ENCODE measurements around the gene SLC3A2. TPM values are rescaled to one million over a fixed set of nuclear protein-coding genes. Genes with fewer than 3 reads are reported as not detected.

SLC3A2 gene
- total and polyA plus RNA-seq, 2 of the 13 experiments (the other 11 are each of a cell fraction or from before 2014, with no cell fraction given) = 213 to 226 TPM

DNA sequence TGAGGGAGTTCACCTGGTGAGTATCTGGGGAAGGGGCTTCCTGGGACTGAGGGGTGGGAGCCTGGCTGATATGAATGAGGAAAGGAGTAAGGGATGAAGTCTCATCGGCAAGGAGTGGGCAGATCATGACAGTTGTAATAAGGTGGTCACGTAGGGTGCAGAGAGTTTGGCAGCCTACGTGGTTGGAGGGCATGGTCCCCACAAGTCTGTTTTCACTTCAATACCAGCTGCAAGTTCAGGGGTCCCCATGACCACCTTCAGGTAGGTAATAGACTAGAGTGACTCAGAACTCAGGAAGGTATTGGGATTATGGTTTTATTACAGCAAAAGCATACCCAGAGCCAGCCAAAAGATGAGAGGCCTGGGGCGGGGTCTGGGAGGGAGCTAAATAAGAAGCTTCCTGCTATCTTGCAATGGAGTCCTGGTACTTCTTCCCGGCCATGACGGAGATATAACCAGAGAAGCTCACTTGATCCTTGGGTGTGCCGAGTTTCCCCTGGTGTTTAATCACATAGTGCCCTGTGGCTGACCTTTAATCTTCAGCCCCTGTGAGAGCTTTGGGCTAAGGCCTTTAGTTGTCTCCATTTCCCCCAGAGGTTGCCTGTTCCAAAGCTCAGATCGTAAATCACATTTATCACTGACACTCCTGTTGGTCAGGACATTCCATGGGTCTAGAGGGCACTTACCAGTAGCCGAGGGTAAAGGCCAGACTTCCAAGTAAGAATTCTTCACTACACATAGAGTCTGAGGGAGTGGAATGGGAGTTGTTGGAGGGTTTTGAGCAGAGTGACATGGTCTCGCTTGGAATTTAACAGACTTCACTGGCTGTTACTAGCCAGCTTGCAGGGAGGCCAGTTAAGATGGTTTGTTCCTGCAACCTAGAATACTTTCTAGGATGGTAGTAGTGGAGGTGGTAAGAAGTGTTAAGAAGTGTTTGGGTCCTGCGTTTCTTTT, 9.1 kb downstream of the SLC3A2 start:
- Histone ChIP-seq H4K20me1 (ENCODE audit: insufficient read depth, low read length) (peaks cover 26% of the 10 kb centered on the region; the same call in 1 of the 2 replicates), H3K27me3 (ENCODE audit: control insufficient read depth in 1 of 2, insufficient read depth in 2 of 2, low read length in 2 of 2) (no peaks in the 10 kb centered on the region), H3K36me3 (replicated peaks in 1 of 2; ENCODE audit: control insufficient read depth in 1 of 2, insufficient read depth in 2 of 2, low read length in 2 of 2) (peaks cover 19 to 46% of the 10 kb centered on the region in 2 experiments), H3K79me2 (ENCODE audit: insufficient read depth, low read length) (peaks cover 9% of the 10 kb centered on the region), H3K9me3 (ENCODE audit: low read length) (no peaks in the 10 kb centered on the region), H3K4me2 (ENCODE audit: low read depth, low read length) (peak overlapping the region; percentile 40), H3K27ac (ENCODE audit: extremely low read length, insufficient read depth, low read length) (peak overlapping the region; percentile 66), H3K9ac (ENCODE audit: insufficient read depth, low read depth, low read length) (no peak overlapping the region; the same call in none of the 2 replicates), H3K4me1 (ENCODE audit: insufficient read depth, low read length) (peaks cover 81% of the 10 kb centered on the region), H2AFZ (ENCODE audit: low read length) (no peak overlapping the region), H3K4me3 (replicated peaks in 1 of 3; ENCODE audit: insufficient read depth in 1 of 3, low read depth in 2 of 3, low read length in 3 of 3) (no peak overlapping the region)
- peak; percentile 79 for FAIRE-seq
- intact Hi-C loops (cut with micrococcal nuclease; ENCODE audit: unreplicated experiment) (no loop called here), in situ Hi-C loops (cut with HindIII; ENCODE audit: extremely low pct_ligation_motif_present, low pct_unique_long_range_greater_than_20kb) (no loop called here)
- no TSS peak for BruUV-seq (replicated peaks)
- ATAC-seq = peak; percentile 59
- WGBS (ENCODE audit: low lambda C conversion rate) = 39% methylated on average over 10 of the region's 11 CpGs
- ChIA-PET POLR2A (interaction anchor here (0.9 to 2.3 kb wide), 11 partner anchors 9 to 400 kb away, joined by 3 to 39 read pairs (median 4); partner anchors contain the start of genes HNRNPUL2, POLR2G, SLC3A2 and TEX54), CTCF (ENCODE audit: low intra/inter-chr PET ratio, low total read pairs) (no interaction called here)
- DNase-seq (ENCODE audit: low spot score) = peak; percentile 79
- TF ChIP-seq NR2F6 (IDR thresholded peaks at IDR 0.05) (peak; percentile 77), NR2F6 (CRISPR knock-in tag; IDR thresholded peaks at IDR 0.05) (peak; percentile 67), RBM22 (optimal IDR thresholded peaks at IDR 0.05; ENCODE audit: low read length) (peak; percentile 97), ZNF782 (CRISPR knock-in tag; IDR thresholded peaks at IDR 0.05; ENCODE audit: borderline replicate concordance) (no peak), SMAD3 (CRISPR knock-in tag; IDR thresholded peaks at IDR 0.05) (no peak), HDAC2 (CRISPR knock-in tag; IDR thresholded peaks at IDR 0.05) (peak; percentile 50; the same call in 1 of the 2 replicates), YEATS4 (CRISPR knock-in tag; IDR thresholded peaks at IDR 0.05; ENCODE audit: borderline replicate concordance) (no peak), PPARG (CRISPR knock-in tag; conservative IDR thresholded peaks at IDR 0.05) (0 out of 2 replicates have a peak, but pooled peaks have one; percentile 32), MXI1 (IDR thresholded peaks at IDR 0.05; ENCODE audit: borderline replicate concordance, low read depth, low read length) (no peak)
- TF ChIP-seq, protein P1, sequence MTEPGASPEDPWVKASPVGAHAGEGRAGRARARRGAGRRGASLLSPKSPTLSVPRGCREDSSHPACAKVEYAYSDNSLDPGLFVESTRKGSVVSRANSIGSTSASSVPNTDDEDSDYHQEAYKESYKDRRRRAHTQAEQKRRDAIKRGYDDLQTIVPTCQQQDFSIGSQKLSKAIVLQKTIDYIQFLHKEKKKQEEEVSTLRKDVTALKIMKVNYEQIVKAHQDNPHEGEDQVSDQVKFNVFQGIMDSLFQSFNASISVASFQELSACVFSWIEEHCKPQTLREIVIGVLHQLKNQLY (CRISPR knock-in tag; IDR thresholded peaks at IDR 0.05) = no peak
- TF ChIP-seq, protein P2, sequence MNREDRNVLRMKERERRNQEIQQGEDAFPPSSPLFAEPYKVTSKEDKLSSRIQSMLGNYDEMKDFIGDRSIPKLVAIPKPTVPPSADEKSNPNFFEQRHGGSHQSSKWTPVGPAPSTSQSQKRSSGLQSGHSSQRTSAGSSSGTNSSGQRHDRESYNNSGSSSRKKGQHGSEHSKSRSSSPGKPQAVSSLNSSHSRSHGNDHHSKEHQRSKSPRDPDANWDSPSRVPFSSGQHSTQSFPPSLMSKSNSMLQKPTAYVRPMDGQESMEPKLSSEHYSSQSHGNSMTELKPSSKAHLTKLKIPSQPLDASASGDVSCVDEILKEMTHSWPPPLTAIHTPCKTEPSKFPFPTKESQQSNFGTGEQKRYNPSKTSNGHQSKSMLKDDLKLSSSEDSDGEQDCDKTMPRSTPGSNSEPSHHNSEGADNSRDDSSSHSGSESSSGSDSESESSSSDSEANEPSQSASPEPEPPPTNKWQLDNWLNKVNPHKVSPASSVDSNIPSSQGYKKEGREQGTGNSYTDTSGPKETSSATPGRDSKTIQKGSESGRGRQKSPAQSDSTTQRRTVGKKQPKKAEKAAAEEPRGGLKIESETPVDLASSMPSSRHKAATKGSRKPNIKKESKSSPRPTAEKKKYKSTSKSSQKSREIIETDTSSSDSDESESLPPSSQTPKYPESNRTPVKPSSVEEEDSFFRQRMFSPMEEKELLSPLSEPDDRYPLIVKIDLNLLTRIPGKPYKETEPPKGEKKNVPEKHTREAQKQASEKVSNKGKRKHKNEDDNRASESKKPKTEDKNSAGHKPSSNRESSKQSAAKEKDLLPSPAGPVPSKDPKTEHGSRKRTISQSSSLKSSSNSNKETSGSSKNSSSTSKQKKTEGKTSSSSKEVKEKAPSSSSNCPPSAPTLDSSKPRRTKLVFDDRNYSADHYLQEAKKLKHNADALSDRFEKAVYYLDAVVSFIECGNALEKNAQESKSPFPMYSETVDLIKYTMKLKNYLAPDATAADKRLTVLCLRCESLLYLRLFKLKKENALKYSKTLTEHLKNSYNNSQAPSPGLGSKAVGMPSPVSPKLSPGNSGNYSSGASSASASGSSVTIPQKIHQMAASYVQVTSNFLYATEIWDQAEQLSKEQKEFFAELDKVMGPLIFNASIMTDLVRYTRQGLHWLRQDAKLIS (CRISPR knock-in tag; IDR thresholded peaks at IDR 0.05) = peak; percentile 35; the same call in 1 of the 2 replicates
- TF ChIP-seq, protein P3, sequence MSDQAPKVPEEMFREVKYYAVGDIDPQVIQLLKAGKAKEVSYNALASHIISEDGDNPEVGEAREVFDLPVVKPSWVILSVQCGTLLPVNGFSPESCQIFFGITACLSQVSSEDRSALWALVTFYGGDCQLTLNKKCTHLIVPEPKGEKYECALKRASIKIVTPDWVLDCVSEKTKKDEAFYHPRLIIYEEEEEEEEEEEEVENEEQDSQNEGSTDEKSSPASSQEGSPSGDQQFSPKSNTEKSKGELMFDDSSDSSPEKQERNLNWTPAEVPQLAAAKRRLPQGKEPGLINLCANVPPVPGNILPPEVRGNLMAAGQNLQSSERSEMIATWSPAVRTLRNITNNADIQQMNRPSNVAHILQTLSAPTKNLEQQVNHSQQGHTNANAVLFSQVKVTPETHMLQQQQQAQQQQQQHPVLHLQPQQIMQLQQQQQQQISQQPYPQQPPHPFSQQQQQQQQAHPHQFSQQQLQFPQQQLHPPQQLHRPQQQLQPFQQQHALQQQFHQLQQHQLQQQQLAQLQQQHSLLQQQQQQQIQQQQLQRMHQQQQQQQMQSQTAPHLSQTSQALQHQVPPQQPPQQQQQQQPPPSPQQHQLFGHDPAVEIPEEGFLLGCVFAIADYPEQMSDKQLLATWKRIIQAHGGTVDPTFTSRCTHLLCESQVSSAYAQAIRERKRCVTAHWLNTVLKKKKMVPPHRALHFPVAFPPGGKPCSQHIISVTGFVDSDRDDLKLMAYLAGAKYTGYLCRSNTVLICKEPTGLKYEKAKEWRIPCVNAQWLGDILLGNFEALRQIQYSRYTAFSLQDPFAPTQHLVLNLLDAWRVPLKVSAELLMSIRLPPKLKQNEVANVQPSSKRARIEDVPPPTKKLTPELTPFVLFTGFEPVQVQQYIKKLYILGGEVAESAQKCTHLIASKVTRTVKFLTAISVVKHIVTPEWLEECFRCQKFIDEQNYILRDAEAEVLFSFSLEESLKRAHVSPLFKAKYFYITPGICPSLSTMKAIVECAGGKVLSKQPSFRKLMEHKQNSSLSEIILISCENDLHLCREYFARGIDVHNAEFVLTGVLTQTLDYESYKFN (CRISPR knock-in tag; conservative IDR thresholded peaks at IDR 0.05) = peak; percentile 45
- TF ChIP-seq, protein P4, sequence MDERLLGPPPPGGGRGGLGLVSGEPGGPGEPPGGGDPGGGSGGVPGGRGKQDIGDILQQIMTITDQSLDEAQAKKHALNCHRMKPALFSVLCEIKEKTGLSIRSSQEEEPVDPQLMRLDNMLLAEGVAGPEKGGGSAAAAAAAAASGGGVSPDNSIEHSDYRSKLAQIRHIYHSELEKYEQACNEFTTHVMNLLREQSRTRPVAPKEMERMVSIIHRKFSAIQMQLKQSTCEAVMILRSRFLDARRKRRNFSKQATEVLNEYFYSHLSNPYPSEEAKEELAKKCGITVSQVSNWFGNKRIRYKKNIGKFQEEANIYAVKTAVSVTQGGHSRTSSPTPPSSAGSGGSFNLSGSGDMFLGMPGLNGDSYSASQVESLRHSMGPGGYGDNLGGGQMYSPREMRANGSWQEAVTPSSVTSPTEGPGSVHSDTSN (CRISPR knock-in tag; IDR thresholded peaks at IDR 0.05) = peak; percentile 82
- TF ChIP-seq, protein P5, sequence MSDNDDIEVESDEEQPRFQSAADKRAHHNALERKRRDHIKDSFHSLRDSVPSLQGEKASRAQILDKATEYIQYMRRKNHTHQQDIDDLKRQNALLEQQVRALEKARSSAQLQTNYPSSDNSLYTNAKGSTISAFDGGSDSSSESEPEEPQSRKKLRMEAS (IDR thresholded peaks at IDR 0.05) = peak; percentile 39; the same call in 1 of the 2 replicates
